ENCODE results near the gene KCNIP4. TPM values are rescaled to one million over a fixed set of nuclear protein-coding genes. Genes with fewer than 3 reads are reported as not detected.

Gene KCNIP4
- total and polyA plus RNA-seq, 7 donors = 0.03 TPM; not detected in 6

DNA sequence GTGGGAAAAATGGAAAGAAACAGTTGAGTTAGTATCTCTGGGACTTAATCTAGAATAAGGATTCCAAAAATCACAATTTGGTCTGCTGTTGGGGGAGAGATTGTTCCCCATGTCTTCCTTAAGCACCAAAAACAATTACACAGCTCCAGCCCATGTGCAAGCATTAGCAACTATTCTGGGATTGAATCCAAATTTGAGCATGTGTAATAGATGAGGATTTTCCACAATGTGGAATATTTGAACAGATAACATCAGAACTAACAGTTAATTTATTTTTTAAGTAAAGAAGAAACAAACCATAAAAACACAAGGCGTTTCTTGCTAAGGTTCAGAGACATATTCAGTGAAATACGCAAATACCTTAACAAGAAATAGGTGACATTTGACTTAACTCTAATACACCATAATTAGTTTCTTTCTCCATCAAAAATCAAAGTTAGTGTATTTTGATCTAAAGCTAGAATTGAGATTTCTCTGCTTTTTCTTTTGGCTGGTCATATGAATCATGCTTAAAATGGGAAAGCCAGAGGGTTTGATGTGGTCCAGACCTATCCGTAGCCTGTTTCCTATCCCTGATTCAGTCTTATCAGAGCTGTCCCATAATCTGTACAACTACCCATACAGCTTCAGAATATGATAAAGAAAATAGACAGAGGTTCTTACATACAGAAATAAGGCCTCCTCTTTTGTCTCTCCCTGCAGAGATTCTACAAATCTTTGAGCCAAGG, 834.9 kb downstream of the KCNIP4 start:
- H3K36me3 ChIP-seq (ENCODE audit: insufficient read depth in 1 of 2, low read depth in 1 of 2) = no peaks in the 10 kb centered on the region
- TF ChIP-seq, protein P1, sequence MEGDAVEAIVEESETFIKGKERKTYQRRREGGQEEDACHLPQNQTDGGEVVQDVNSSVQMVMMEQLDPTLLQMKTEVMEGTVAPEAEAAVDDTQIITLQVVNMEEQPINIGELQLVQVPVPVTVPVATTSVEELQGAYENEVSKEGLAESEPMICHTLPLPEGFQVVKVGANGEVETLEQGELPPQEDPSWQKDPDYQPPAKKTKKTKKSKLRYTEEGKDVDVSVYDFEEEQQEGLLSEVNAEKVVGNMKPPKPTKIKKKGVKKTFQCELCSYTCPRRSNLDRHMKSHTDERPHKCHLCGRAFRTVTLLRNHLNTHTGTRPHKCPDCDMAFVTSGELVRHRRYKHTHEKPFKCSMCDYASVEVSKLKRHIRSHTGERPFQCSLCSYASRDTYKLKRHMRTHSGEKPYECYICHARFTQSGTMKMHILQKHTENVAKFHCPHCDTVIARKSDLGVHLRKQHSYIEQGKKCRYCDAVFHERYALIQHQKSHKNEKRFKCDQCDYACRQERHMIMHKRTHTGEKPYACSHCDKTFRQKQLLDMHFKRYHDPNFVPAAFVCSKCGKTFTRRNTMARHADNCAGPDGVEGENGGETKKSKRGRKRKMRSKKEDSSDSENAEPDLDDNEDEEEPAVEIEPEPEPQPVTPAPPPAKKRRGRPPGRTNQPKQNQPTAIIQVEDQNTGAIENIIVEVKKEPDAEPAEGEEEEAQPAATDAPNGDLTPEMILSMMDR (IDR thresholded peaks at IDR 0.05) = no peak
- intact Hi-C loops (cut with DNase I) = no loop called here
- H3K4me1 ChIP-seq = no peaks in the 10 kb centered on the region
- no peak for ATAC-seq
- no peaks in the 10 kb centered on the region for H3K9me3 ChIP-seq
- 42 to 63% (median 51%) methylated on average over 3 of the region's 3 CpGs for WGBS, 3 donors
- no peak for DNase-seq
- no peak overlapping the region for H3K27ac ChIP-seq
- H3K27me3 ChIP-seq (ENCODE audit: insufficient read depth in 3 of 3, low read length in 2 of 3) = no peaks in the 10 kb centered on the region
- H3K4me3 ChIP-seq = no peak overlapping the region

DNA sequence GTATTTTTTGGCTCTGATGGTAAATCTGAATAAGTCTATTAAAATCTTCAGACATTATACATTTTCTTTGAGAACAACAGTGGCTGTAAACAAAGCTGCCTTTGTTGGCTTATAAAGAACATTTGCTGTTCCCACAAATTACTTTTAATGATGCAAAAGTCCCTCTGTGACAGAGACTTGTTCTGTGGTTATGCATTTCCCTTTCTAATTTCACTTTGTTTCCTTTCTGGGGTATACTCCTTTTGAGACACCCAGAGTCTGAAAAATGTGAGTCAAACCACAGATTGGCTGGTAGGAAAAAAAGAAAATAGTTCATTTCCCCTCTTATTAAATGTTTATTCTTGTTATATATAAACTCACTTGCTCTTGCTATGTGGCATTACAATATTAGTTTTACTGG, 845.9 kb downstream of the KCNIP4 start:
- intact Hi-C loops (cut with DNase I) = no loop called here
- no peaks in the 10 kb centered on the region for H3K4me1 ChIP-seq
- TF ChIP-seq, protein P1 (IDR thresholded peaks at IDR 0.05) = no peak
- H3K36me3 ChIP-seq (ENCODE audit: insufficient read depth in 1 of 2, low read depth in 1 of 2) = no peaks in the 10 kb centered on the region
- ATAC-seq = no peak
- no peak overlapping the region for H3K4me3 ChIP-seq
- no peak overlapping the region for H3K27ac ChIP-seq
- H3K27me3 ChIP-seq (ENCODE audit: insufficient read depth in 3 of 3, low read length in 2 of 3) = no peaks in the 10 kb centered on the region
- DNase-seq = no peak
- peaks cover 4% of the 10 kb centered on the region for H3K9me3 ChIP-seq

DNA sequence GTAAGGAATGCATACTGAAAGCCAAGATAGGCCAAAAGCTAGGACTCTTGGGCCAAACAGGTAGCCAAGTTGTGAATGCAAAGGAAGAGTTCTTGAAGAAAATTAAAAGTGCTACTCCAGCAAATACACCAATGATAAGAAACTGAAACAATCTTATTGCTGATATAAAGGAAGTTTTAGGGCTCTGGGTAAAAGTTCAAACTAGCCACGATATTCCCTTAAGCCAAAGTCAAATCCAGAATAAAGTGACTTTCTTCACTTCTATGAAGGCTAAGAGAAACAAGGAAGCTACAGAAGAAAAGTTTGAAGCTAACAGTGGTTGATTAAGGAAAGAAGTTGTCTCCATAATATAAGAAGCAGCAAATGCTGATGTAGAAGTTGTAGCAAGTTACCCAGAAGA, 850.7 kb downstream of the KCNIP4 start:
- WGBS, 3 donors = 62 to 81% (median 70%) methylated on average over 1 of the region's 1 CpG
- no peaks in the 10 kb centered on the region for H3K36me3 ChIP-seq (ENCODE audit: insufficient read depth in 1 of 2, low read depth in 1 of 2)
- H3K27me3 ChIP-seq (ENCODE audit: insufficient read depth in 3 of 3, low read length in 2 of 3) = no peaks in the 10 kb centered on the region
- no peaks in the 10 kb centered on the region for H3K9me3 ChIP-seq
- intact Hi-C loops (cut with DNase I) = no loop called here
- H3K27ac ChIP-seq = no peak overlapping the region
- TF ChIP-seq, protein P1 (IDR thresholded peaks at IDR 0.05) = no peak
- DNase-seq (no peak), ATAC-seq (no peak)
- no peak overlapping the region for H3K4me3 ChIP-seq
- H3K4me1 ChIP-seq = no peaks in the 10 kb centered on the region

DNA sequence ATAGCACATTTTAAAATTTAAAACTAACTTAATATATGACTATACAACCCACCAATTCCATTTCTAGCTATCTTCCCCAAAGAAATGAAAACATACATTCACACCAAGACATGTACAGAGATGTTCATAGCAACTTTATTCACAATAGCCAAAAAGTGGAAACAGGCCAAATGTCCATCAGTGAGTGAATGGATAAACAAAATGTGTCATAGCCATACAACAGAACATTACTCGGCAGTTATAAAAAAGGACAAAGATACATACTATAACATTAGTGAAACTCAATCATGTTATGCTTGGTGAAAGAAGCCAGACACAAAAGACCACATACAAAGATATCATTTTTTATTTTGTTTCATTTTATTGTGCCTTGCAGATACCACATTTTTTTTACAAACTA, 851.5 kb downstream of the KCNIP4 start:
- Histone ChIP-seq H3K27ac (no peak overlapping the region), H3K4me3 (no peak overlapping the region), H3K36me3 (ENCODE audit: insufficient read depth in 1 of 2, low read depth in 1 of 2) (no peaks in the 10 kb centered on the region), H3K9me3 (no peaks in the 10 kb centered on the region), H3K4me1 (no peaks in the 10 kb centered on the region), H3K27me3 (ENCODE audit: insufficient read depth in 3 of 3, low read length in 2 of 3) (no peaks in the 10 kb centered on the region)
- ATAC-seq (no peak), DNase-seq (no peak)
- 0 to 24% (median 0%) methylated on average over 1 of the region's 1 CpG for WGBS, 3 donors
- intact Hi-C loops (cut with DNase I) = no loop called here
- TF ChIP-seq, protein P1 (IDR thresholded peaks at IDR 0.05) = no peak

DNA sequence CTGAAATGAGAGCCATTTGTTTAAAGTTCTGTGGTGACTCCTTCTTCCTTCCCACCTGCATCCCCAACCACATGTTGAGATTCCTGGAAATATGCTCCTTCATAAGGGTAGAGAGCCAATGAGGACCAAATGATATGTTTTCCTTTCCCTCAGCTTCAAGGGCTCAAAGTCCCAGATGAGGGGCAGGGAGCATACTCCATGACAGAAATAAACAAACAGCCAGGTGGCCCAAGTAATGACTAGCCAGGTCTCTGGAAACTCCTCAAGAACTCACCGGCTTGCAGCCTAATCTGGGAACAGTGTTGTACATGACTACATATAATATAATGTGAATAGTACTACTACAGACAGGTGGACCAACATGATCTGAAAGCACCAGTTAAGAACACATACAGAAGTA, 856.0 kb downstream of the KCNIP4 start:
- Histone ChIP-seq H3K36me3 (ENCODE audit: insufficient read depth in 1 of 2, low read depth in 1 of 2) (no peaks in the 10 kb centered on the region), H3K9me3 (no peaks in the 10 kb centered on the region), H3K27me3 (ENCODE audit: insufficient read depth in 3 of 3, low read length in 2 of 3) (no peaks in the 10 kb centered on the region), H3K4me3 (no peak overlapping the region), H3K27ac (no peak overlapping the region), H3K4me1 (no peaks in the 10 kb centered on the region)
- DNase-seq (no peak), ATAC-seq (no peak)
- WGBS, 3 donors = 71 to 82% (median 73%) methylated on average over 1 of the region's 1 CpG
- intact Hi-C loops (cut with DNase I) = no loop called here
- TF ChIP-seq, protein P1 (IDR thresholded peaks at IDR 0.05) = no peak

Data from psoas muscle (tissue), 8 donors.